Loucy (cell line): ENCODE measurements around the gene CACYBP.

Experiments used
- EZH2phosphoT487 ChIP-seq: fragments of 200-600 bp; IDR thresholded peaks from 2 replicates; pipeline ENCODE4 v1.6.1; 2018; ENCODE audit warnings: antibody characterized with exemption, mild to moderate bottlenecking, moderate library complexity, borderline replicate concordance
- TF ChIP-seq, protein P1 (sequence below): fragments of 200-600 bp; sonication (generic); conservative IDR thresholded peaks from 2 replicates; pipeline ENCODE4 v1.5.1; 2014; ENCODE audit warnings: mild to moderate bottlenecking, antibody characterized with exemption, low read length

DNA sequence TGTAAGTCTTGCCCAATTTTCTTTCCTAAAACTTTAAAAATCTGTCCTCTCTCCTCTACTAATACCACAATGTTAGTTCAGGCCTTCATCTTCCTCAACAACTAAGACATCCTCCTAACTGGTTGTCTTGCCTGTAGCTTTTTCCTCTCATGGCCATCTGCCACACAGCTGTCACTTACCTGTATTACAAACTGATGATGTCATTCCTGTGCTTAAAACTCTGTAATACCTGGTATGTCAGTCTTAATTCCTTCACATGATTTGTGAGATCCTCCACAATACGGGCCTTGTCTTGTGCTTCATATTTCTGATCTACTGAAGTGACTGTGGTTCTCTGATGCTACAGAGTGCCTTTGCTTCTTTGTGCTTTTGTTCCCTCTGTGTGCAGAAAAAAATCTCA is 13.7 kb downstream of the CACYBP start:
- TF ChIP-seq, protein P1, sequence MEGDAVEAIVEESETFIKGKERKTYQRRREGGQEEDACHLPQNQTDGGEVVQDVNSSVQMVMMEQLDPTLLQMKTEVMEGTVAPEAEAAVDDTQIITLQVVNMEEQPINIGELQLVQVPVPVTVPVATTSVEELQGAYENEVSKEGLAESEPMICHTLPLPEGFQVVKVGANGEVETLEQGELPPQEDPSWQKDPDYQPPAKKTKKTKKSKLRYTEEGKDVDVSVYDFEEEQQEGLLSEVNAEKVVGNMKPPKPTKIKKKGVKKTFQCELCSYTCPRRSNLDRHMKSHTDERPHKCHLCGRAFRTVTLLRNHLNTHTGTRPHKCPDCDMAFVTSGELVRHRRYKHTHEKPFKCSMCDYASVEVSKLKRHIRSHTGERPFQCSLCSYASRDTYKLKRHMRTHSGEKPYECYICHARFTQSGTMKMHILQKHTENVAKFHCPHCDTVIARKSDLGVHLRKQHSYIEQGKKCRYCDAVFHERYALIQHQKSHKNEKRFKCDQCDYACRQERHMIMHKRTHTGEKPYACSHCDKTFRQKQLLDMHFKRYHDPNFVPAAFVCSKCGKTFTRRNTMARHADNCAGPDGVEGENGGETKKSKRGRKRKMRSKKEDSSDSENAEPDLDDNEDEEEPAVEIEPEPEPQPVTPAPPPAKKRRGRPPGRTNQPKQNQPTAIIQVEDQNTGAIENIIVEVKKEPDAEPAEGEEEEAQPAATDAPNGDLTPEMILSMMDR, result no peak
- TF ChIP-seq EZH2phosphoT487, result no peak
